GM12878 (cell line): Measurements from ENCODE around the gene MRPL53. TPM values are rescaled to one million over a fixed set of nuclear protein-coding genes. Genes with fewer than 3 reads are reported as not detected.
A peak's percentile ranks its signal among the peaks of the same experiment; 100 is the strongest.

Source experiments
- ATAC-seq: fragments of 200-7000 bp; cut with Tn5 transposase; 3 replicates; pipeline ENCODE4 v1.9.1; 2020; ENCODE audit warnings: mild to moderate bottlenecking, moderate library complexity
- BruUV-seq: library from RNA; stranded (reverse); fragments of 400-500 nt; replicated peaks from 2 replicates; lab custom pipeline; 2021; lab: Mats Ljungman, UMichigan
- CTCF ChIA-PET: fragments of 300-600 bp; sonication (Branson Sonifier 250); formaldehyde crosslinking; extraction: SDS; loops from one replicate; lab custom pipeline; 2021; ENCODE audit warnings: inconsistent platforms; lab: Yijun Ruan, JAX
- POLR2A ChIA-PET: fragments of 350-600 bp; formaldehyde crosslinking; extraction: SDS; loops from one replicate; lab custom pipeline; 2021; ENCODE audit warnings: inconsistent platforms; lab: Charles Lee
- RAD21 ChIA-PET: fragments of 300-600 bp; sonication (Branson Sonifier 250); formaldehyde crosslinking; loops from one replicate; lab custom pipeline; 2023; ENCODE audit warnings: antibody characterized with exemption; ENCODE audit not compliant: unreplicated experiment; lab: Charles Lee
- SMC1A ChIA-PET: fragments of 300-600 bp; sonication (Branson Sonifier 250); formaldehyde crosslinking; loops from one replicate; lab custom pipeline; 2023; ENCODE audit not compliant: unreplicated experiment, uncharacterized antibody; lab: Charles Lee
- DNase-seq: peaks from one replicate; pipeline ENCODE4 v3.0.0-alpha.2; 2011; ENCODE audit warnings: low read depth, low spot score
- FAIRE-seq: peaks from 3 replicates; lab custom pipeline; 2011; peaks lifted over from hg19 to GRCh38; lab: Jason Lieb, UNC
- H2AFZ ChIP-seq: 2 replicates; pipeline ENCODE4 v1.6.0; 2011; ENCODE audit warnings: low read depth, low read length, control low read depth; ENCODE audit not compliant: control insufficient read depth
- H3K27ac ChIP-seq: 2 replicates; pipeline ENCODE4 v1.5.1; 2011; ENCODE audit warnings: control low read depth; ENCODE audit not compliant: control insufficient read depth, insufficient read depth
- H3K27me3 ChIP-seq, 2 experiments: replicated peaks in 1 of 2; 2 replicates each; pipeline versions ENCODE4 v1.6.0 to v1.6.1; 2011; ENCODE audit warnings: low read length in 1 of 2; ENCODE audit not compliant: control insufficient read depth in 2 of 2, insufficient read depth in 2 of 2
- H3K36me3 ChIP-seq, 2 experiments: 2 replicates each; pipeline ENCODE4 v1.5.1; 2011; ENCODE audit warnings: low read length in 1 of 2; ENCODE audit not compliant: control insufficient read depth in 2 of 2, insufficient read depth in 2 of 2
- H3K4me1 ChIP-seq: 2 replicates; pipeline ENCODE4 v1.6.1; 2011; ENCODE audit warnings: mild to moderate bottlenecking, low read length, moderate library complexity, mixed read lengths; ENCODE audit not compliant: control insufficient read depth, insufficient read depth
- H3K4me2 ChIP-seq: 2 replicates; pipeline ENCODE4 v1.6.0; 2011; ENCODE audit warnings: control low read depth; ENCODE audit not compliant: control insufficient read depth, insufficient read depth
- H3K4me3 ChIP-seq: fragments of 200-600 bp; sonication (generic); 2 replicates; pipeline ENCODE4 v1.5.1; 2016
- H3K79me2 ChIP-seq: 2 replicates; pipeline ENCODE4 v1.6.0; 2011; ENCODE audit warnings: low read length; ENCODE audit not compliant: control insufficient read depth, insufficient read depth
- H3K9ac ChIP-seq: 2 replicates; pipeline ENCODE4 v1.8.0; 2011; ENCODE audit warnings: low read length, control low read depth, mixed read lengths; ENCODE audit not compliant: control insufficient read depth, insufficient read depth
- H3K9me3 ChIP-seq: replicated peaks from 3 replicates; pipeline ENCODE4 v1.5.1; 2011; ENCODE audit warnings: mild to moderate bottlenecking, low read length; ENCODE audit not compliant: control insufficient read depth, insufficient read depth
- H4K20me1 ChIP-seq: 2 replicates; pipeline ENCODE4 v1.6.0; 2011; ENCODE audit not compliant: control insufficient read depth, insufficient read depth
- ASH2L ChIP-seq: fragments of 300-600, 200-600 bp; sonication (generic); IDR thresholded peaks from 2 replicates; pipeline ENCODE4 v1.6.1; 2017; ENCODE audit warnings: low read depth, mild to moderate bottlenecking, borderline replicate concordance
- ATF7 ChIP-seq: fragments of 450-650 bp; IDR thresholded peaks from 2 replicates; pipeline ENCODE4 v1.6.1; 2016; ENCODE audit warnings: low read depth, mild to moderate bottlenecking
- SREBF1 ChIP-seq: IDR thresholded peaks from 2 replicates; pipeline ENCODE4 v1.6.1; 2012; ENCODE audit warnings: mild to moderate bottlenecking, low read length
- TCF12 ChIP-seq: IDR thresholded peaks from 2 replicates; pipeline ENCODE4 v1.6.1; 2011; ENCODE audit warnings: low read depth, mild to moderate bottlenecking, low read length
- ZBTB40 ChIP-seq: fragments of 450-650 bp; IDR thresholded peaks from 2 replicates; pipeline ENCODE4 v1.6.1; 2016; ENCODE audit warnings: mild to moderate bottlenecking, moderate library complexity, borderline replicate concordance
- WGBS: methylation state at CpG from one replicate; pipeline ENCODE4 v1.1.6; 2016; ENCODE audit warnings: low lambda C conversion rate; ENCODE audit not compliant: insufficient replicate concordance, insufficient coverage; ENCODE audit errors: missing lambda C conversion rate; 5-methylcytosine and 5-hydroxymethylcytosine counted together
- in situ Hi-C: fragments of 300-500 bp; cut with MboI; formaldehyde crosslinking; loops from 9 replicates; pipeline ENCODE4 v1.14.3; 2018; ENCODE audit warnings: mixed read lengths
- intact Hi-C: fragments of 100-400 bp; cut with micrococcal nuclease; formaldehyde crosslinking; loops from one replicate; pipeline ENCODE4 v1.14.2; 2022; ENCODE audit not compliant: unreplicated experiment
- polyA plus RNA-seq, 11 experiments: library from polyadenylated mRNA; depleted of rRNA in 4 of 11; unstranded in 6 of 11; stranded (reverse) in 5 of 11; fragments of >200 nt; fragmentation: Nextera tagmentation in 4 of 11; fragmentation: Illumina TruSeq in 1 of 11; extraction: Ambion mirVana in 4 of 11; extraction: Trizol in 1 of 11; gene quantifications; 1 replicate in 1 of 11; 2 replicates in 10 of 11; pipeline versions ENCODE4 v1.2.1 to v1.2.3, GENCODE V29; 2011 to 2016; ENCODE audit warnings: inconsistent platforms in 2 of 11, missing spikeins in 2 of 11, low read depth in 1 of 11
- total RNA-seq, 4 experiments: library from RNA; depleted of rRNA in 3 of 4; stranded (reverse); fragments of >200 nt in 3 of 4; fragmentation: Illumina TruSeq in 1 of 4; extraction: Trizol in 1 of 4; gene quantifications; 2 replicates each; pipeline versions ENCODE4 v1.2.1 to v1.2.3, GENCODE V29; 2013 to 2021

MRPL53 gene
- total and polyA plus RNA-seq, 10 of the 15 experiments (the other 5 are each of a cell fraction or from before 2014, with no cell fraction given), result 15.1 to 167 (median 80.9) TPM

GRCh38 chr2:74464406-74464805 is 8.1 kb downstream of the MRPL53 start:
- Histone ChIP-seq H3K27me3 (no peaks in the 10 kb centered on the region), H3K4me1 (peaks cover 6% of the 10 kb centered on the region), H3K36me3 (peaks cover 2 to 4% of the 10 kb centered on the region in 2 experiments; a peak in 3 of 4 replicates), H3K4me2 (peak overlapping the region; percentile 100), H3K4me3 (peak overlapping the region; percentile 91), H4K20me1 (no peaks in the 10 kb centered on the region), H3K79me2 (peaks cover 24% of the 10 kb centered on the region), H3K9me3 (no peaks in the 10 kb centered on the region), H2AFZ (no peak overlapping the region), H3K27ac (peak overlapping the region; percentile 73), H3K9ac (peak overlapping the region; percentile 88)
- FAIRE-seq (no peak), DNase-seq (no peak), ATAC-seq (peak; percentile 19)
- WGBS, result under 1% methylated on average over 13 of the region's 13 CpGs
- TF ChIP-seq TCF12 (no peak), ASH2L (no peak)
- in situ Hi-C loops (no loop called here), intact Hi-C loops (no loop called here)
- no TSS peak for BruUV-seq
- POLR2A ChIA-PET, result interaction anchor here (0.6 to 1.6 kb wide), 4 partner anchors 10 to 66 kb away, joined by 3 to 5 read pairs (median 4); partner anchors contain the start of gene INO80B
- SMC1A ChIA-PET, result interaction anchor here (0.6 kb wide), 1 partner anchor 57 kb away, joined by 3 read pairs; no protein-coding TSS in a partner anchor
- CTCF ChIA-PET, result interaction anchor here (1.4 kb wide), 1 partner anchor 39 kb away, joined by 5 read pairs; no protein-coding TSS in a partner anchor
- RAD21 ChIA-PET, result no interaction called here

GRCh38 chr2:74462786-74463105 is 9.7 kb downstream of the MRPL53 start:
- no peak overlapping the region for H3K27ac ChIP-seq
- no peak for ATAC-seq
- no TSS peak for BruUV-seq
- intact Hi-C loops (no loop called here), in situ Hi-C loops (no loop called here)
- 16% methylated on average over 4 of the region's 4 CpGs for WGBS
- H2AFZ ChIP-seq, result no peak overlapping the region
- H3K4me2 ChIP-seq, result no peak overlapping the region
- H3K79me2 ChIP-seq, result peaks cover 29% of the 10 kb centered on the region
- SMC1A ChIA-PET, result no interaction called here
- no peak overlapping the region for H3K4me3 ChIP-seq
- H3K27me3 ChIP-seq, result no peaks in the 10 kb centered on the region
- no peak overlapping the region for H3K9ac ChIP-seq
- RAD21 ChIA-PET, result no interaction called here
- POLR2A ChIA-PET, result interaction anchor here (1.0 kb wide), 1 partner anchor 10 kb away, joined by 3 read pairs; the partner anchor contains the start of gene MRPL53
- H3K36me3 ChIP-seq, result peaks cover 2 to 4% of the 10 kb centered on the region in 2 experiments; a peak in 3 of 4 replicates
- no peak for TF ChIP-seq ATF7
- no peak for TF ChIP-seq ZBTB40
- TF ChIP-seq SREBF1, result no peak
- DNase-seq, result no peak
- FAIRE-seq, result no peak
- no peaks in the 10 kb centered on the region for H4K20me1 ChIP-seq
- peaks cover 7% of the 10 kb centered on the region for H3K4me1 ChIP-seq
- CTCF ChIA-PET, result interaction anchor here (1.0 kb wide), 1 partner anchor 69 kb away, joined by 3 read pairs; no protein-coding TSS in a partner anchor
- H3K9me3 ChIP-seq, result no peaks in the 10 kb centered on the region
